ENCODE measurements around the gene HNF1A. TPM values are rescaled to one million over a fixed set of nuclear protein-coding genes. Genes with fewer than 3 reads are reported as not detected.

HNF1A gene
- total RNA-seq, 1 donor from 2014 or later = not detected

DNA sequence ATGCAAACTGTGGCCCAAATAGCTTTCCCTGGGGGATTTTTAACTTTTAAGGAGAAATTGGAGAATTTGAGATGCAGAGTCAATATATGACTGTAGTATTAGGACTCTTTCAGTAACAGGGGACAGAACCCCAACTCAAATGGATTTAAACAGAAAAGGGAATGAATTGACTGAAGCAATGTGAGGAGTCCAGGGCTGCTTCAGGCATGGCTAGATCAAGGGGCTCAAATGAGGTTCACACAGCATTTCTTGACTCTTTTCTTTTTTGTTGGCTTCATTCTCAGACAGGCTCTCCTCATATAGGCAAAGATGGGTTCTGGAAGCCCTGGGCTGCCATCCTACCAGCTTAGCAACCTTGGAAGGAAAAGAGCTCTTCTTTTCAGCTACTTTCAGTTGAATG is 13.6 kb downstream of the HNF1A start:
- Mint-ChIP-seq H3K27me3 (ENCODE audit: low read depth) (peaks cover 33% of the 10 kb centered on the region), H3K4me1 (ENCODE audit: low read depth) (no peaks in the 10 kb centered on the region), H3K27ac (ENCODE audit: unreplicated experiment) (no peak overlapping the region), H3K9me3 (ENCODE audit: low read depth) (peaks cover 10% of the 10 kb centered on the region), H3K4me3 (ENCODE audit: unreplicated experiment) (no peak overlapping the region), H3K36me3 (ENCODE audit: low read depth) (no peaks in the 10 kb centered on the region)
- TF ChIP-seq, protein P1, sequence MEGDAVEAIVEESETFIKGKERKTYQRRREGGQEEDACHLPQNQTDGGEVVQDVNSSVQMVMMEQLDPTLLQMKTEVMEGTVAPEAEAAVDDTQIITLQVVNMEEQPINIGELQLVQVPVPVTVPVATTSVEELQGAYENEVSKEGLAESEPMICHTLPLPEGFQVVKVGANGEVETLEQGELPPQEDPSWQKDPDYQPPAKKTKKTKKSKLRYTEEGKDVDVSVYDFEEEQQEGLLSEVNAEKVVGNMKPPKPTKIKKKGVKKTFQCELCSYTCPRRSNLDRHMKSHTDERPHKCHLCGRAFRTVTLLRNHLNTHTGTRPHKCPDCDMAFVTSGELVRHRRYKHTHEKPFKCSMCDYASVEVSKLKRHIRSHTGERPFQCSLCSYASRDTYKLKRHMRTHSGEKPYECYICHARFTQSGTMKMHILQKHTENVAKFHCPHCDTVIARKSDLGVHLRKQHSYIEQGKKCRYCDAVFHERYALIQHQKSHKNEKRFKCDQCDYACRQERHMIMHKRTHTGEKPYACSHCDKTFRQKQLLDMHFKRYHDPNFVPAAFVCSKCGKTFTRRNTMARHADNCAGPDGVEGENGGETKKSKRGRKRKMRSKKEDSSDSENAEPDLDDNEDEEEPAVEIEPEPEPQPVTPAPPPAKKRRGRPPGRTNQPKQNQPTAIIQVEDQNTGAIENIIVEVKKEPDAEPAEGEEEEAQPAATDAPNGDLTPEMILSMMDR (IDR thresholded peaks at IDR 0.05) = no peak
- no peak for DNase-seq (ENCODE audit: low spot score)

DNA sequence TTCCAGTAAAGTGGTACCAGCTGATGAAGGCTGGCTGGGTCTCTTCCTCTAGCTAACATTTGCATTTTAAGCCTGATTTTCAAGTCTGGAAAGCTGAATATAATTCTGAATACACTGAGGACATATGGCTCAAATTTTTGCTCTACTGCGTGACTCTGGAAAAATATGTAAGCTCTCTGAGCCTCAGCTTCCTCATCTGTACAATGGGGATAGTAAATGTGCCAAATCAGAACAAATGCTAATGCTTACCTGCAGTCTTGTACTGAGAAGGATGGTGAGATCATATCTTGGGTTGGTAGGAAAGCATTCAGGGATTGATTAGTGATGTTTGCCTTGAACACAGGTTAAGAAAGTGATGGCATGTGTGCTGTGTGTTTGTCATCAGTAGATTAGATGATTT is 14.6 kb downstream of the HNF1A start:
- Mint-ChIP-seq H3K27ac (ENCODE audit: unreplicated experiment) (no peak overlapping the region), H3K36me3 (ENCODE audit: low read depth) (no peaks in the 10 kb centered on the region), H3K27me3 (ENCODE audit: low read depth) (peaks cover 33% of the 10 kb centered on the region), H3K4me1 (ENCODE audit: low read depth) (no peaks in the 10 kb centered on the region), H3K9me3 (ENCODE audit: low read depth) (peaks cover 10% of the 10 kb centered on the region), H3K4me3 (ENCODE audit: unreplicated experiment) (no peak overlapping the region)
- TF ChIP-seq, protein P1 (IDR thresholded peaks at IDR 0.05) = no peak
- no peak for DNase-seq (ENCODE audit: low spot score)

DNA sequence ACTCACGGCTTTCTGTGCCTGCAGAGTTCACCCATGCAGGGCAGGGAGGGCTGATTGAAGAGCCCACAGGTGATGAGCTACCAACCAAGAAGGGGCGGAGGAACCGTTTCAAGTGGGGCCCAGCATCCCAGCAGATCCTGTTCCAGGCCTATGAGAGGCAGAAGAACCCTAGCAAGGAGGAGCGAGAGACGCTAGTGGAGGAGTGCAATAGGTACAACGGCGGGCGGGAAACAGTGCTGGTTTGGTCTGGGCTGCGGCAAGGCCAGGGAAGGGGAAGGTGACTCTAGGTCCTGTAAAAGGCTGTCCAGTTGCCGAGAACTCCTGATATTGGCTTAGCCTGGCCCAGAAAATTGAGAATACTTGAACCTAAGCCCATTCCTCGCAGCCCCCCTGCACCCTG is 15.2 kb downstream of the HNF1A start:
- TF ChIP-seq, protein P1 (IDR thresholded peaks at IDR 0.05) = no peak
- H3K9me3 Mint-ChIP-seq (ENCODE audit: low read depth) = peaks cover 7% of the 10 kb centered on the region
- no peak overlapping the region for H3K27ac Mint-ChIP-seq (ENCODE audit: unreplicated experiment)
- peaks cover 3% of the 10 kb centered on the region for H3K4me1 Mint-ChIP-seq (ENCODE audit: low read depth)
- peaks cover 33% of the 10 kb centered on the region for H3K27me3 Mint-ChIP-seq (ENCODE audit: low read depth)
- H3K4me3 Mint-ChIP-seq (ENCODE audit: unreplicated experiment) = no peak overlapping the region
- peak; percentile 60 for DNase-seq (ENCODE audit: low spot score)
- no peaks in the 10 kb centered on the region for H3K36me3 Mint-ChIP-seq (ENCODE audit: low read depth)

DNA sequence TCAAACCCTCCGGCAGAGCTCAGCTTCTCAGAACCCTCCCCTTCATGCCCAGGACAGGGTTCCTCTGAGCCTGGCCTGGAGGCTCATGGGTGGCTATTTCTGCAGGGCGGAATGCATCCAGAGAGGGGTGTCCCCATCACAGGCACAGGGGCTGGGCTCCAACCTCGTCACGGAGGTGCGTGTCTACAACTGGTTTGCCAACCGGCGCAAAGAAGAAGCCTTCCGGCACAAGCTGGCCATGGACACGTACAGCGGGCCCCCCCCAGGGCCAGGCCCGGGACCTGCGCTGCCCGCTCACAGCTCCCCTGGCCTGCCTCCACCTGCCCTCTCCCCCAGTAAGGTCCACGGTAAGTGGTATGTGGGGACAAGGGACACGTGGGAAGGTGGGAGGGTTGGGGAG is 15.7 kb downstream of the HNF1A start:
- Mint-ChIP-seq H3K4me1 (ENCODE audit: low read depth) (peaks cover 5% of the 10 kb centered on the region), H3K4me3 (ENCODE audit: unreplicated experiment) (no peak overlapping the region), H3K27me3 (ENCODE audit: low read depth) (peaks cover 33% of the 10 kb centered on the region), H3K27ac (ENCODE audit: unreplicated experiment) (no peak overlapping the region), H3K36me3 (ENCODE audit: low read depth) (no peaks in the 10 kb centered on the region), H3K9me3 (ENCODE audit: low read depth) (peaks cover 7% of the 10 kb centered on the region)
- DNase-seq (ENCODE audit: low spot score) = no peak
- TF ChIP-seq, protein P1 (IDR thresholded peaks at IDR 0.05) = no peak

DNA sequence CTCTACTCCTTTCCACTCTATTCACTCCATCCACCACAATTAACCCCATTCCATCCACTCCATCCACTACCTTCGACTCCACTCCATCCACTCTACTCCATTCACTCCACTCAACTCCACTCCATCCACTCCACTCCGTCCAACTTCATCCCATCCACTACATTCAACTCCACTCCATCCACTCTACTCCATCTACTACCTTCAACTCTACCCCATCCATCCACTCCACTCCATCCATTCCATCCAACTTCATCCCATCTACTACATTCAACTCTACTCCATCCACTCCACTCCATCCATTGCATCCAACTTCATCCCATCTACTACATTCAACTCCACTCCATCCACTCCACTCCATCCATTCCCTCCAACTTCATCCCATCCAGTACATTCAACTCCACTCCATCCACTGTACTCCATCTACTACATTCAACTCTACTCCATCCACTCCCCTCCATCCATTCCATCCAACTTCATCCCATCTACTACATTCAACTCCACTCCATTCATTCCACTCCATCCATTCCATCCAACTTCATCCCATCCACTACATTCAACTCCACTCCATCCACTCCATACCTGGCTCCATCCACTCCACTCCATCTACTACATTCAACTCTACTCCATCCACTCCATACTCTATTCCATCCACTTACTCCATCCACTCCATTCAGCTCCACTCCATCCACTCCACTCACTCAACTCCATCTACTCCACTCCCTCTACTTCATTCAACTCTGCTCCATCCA is 16.4 kb downstream of the HNF1A start:
- H3K9me3 Mint-ChIP-seq (ENCODE audit: low read depth) = peaks cover 7% of the 10 kb centered on the region
- peaks cover 29% of the 10 kb centered on the region for H3K27me3 Mint-ChIP-seq (ENCODE audit: low read depth)
- no peak overlapping the region for H3K27ac Mint-ChIP-seq (ENCODE audit: unreplicated experiment)
- no peaks in the 10 kb centered on the region for H3K36me3 Mint-ChIP-seq (ENCODE audit: low read depth)
- peaks cover 8% of the 10 kb centered on the region for H3K4me1 Mint-ChIP-seq (ENCODE audit: low read depth)
- TF ChIP-seq, protein P1 (IDR thresholded peaks at IDR 0.05) = no peak
- H3K4me3 Mint-ChIP-seq (ENCODE audit: unreplicated experiment) = no peak overlapping the region
- no peak for DNase-seq (ENCODE audit: low spot score)
